NB4 (cell line): ENCODE measurements around the gene NOS3.

ENCODE experiments used
- CTCF ChIP-seq: IDR thresholded peaks from one replicate; pipeline ENCODE4 v1.5.1; 2012; ENCODE audit warnings: low read depth, low read length
- MAX ChIP-seq: IDR thresholded peaks from 2 replicates; pipeline ENCODE4 v1.6.1; 2011; ENCODE audit warnings: low read depth, low read length
- POLR2A ChIP-seq: IDR thresholded peaks from 2 replicates; pipeline ENCODE4 v1.6.1; 2011; ENCODE audit warnings: mild to moderate bottlenecking; ENCODE audit not compliant: insufficient read length; ENCODE audit errors: extremely low read depth

DNA sequence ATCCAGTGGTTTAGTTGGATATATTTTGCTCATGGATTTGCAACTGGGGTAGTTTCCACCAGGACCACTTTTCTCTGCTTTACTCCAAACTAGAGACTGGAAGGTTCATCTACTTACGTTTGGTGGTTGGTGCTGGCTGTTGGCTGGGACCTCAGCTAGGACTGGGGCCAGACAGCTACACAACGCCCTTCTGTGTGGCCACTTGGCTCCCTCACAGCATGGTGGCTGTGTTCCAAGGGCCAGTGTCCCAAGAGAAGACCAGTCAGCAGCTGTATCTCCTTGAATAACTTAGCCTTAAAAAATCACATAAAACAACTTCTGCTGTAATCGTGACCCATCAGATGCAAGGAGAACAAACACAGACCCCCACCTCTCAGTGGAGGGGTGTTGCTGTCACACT is 8.5 kb upstream of the NOS3 start:
- no peak for TF ChIP-seq POLR2A
- no peak for TF ChIP-seq CTCF
- TF ChIP-seq MAX: no peak
